GM21515 (cell line): Measurements from ENCODE around the gene RPUSD1.

Experiments used
- ATAC-seq: cut with Tn5 transposase; IDR thresholded peaks from one replicate; pipeline ENCODE4 v1.9.1; 2021; ENCODE audit not compliant: unreplicated experiment

The RPUSD1 gene

GRCh38 chr16:819336-820043 is 31.3 kb upstream of the RPUSD1 start:
- ATAC-seq, result no peak

GRCh38 chr16:818592-818991 is 30.4 kb upstream of the RPUSD1 start:
- no peak for ATAC-seq

- no peak for ATAC-seq
Observed at GRCh38 chr16:818132-818531, 30.0 kb upstream of the RPUSD1 start.

- no peak for ATAC-seq
Observed at GRCh38 chr16:817001-817906, 29.1 kb upstream of the RPUSD1 start.

- no peak for ATAC-seq
Observed at GRCh38 chr16:815861-816260, 27.7 kb upstream of the RPUSD1 start.

GRCh38 chr16:814974-815373 is 26.8 kb upstream of the RPUSD1 start:
- no peak for ATAC-seq

GRCh38 chr16:813916-814412 is 25.8 kb upstream of the RPUSD1 start:
- ATAC-seq, result no peak

GRCh38 chr16:813204-813915 is 25.2 kb upstream of the RPUSD1 start:
- no peak for ATAC-seq

- ATAC-seq, result no peak
Observed at GRCh38 chr16:808085-808386, 19.9 kb upstream of the RPUSD1 start.

GRCh38 chr16:807347-808084 is 19.3 kb upstream of the RPUSD1 start:
- peak; percentile 85 for ATAC-seq

- ATAC-seq, result no peak
Observed at GRCh38 chr16:805474-805873, 17.3 kb upstream of the RPUSD1 start.

GRCh38 chr16:804193-805048 is 16.2 kb upstream of the RPUSD1 start:
- ATAC-seq, result no peak

GRCh38 chr16:803754-804080 is 15.5 kb upstream of the RPUSD1 start:
- ATAC-seq, result no peak

- ATAC-seq, result no peak
Observed at GRCh38 chr16:802914-803753, 15.0 kb upstream of the RPUSD1 start.

GRCh38 chr16:802461-802860 is 14.3 kb upstream of the RPUSD1 start:
- no peak for ATAC-seq

GRCh38 chr16:801584-802363 is 13.6 kb upstream of the RPUSD1 start:
- no peak for ATAC-seq

- ATAC-seq, result no peak
Observed at GRCh38 chr16:800834-801511, 12.8 kb upstream of the RPUSD1 start.
